Panc1 (cell line): ENCODE measurements around the gene UBL4B.

Experiments
- POLR2AphosphoS5 ChIP-seq: IDR thresholded peaks from 2 replicates; pipeline ENCODE4 v1.6.1; 2012; ENCODE audit warnings: mild to moderate bottlenecking, low read depth, low read length, moderate library complexity
- SIN3A ChIP-seq: IDR thresholded peaks from 2 replicates; pipeline ENCODE4 v1.6.1; 2012; ENCODE audit warnings: low read depth, mild to moderate bottlenecking, low read length, moderate library complexity, borderline replicate concordance; ENCODE audit not compliant: insufficient read depth
- TCF7L2 ChIP-seq: IDR thresholded peaks from 2 replicates; pipeline ENCODE4 v1.6.1; 2011; ENCODE audit warnings: mild to moderate bottlenecking, low read depth, low read length, inconsistent platforms
- TF ChIP-seq, protein P1 (sequence below): fragments of 450-650 bp; IDR thresholded peaks from 2 replicates; pipeline ENCODE4 v1.5.1; 2017; ENCODE audit warnings: mild to moderate bottlenecking

DNA sequence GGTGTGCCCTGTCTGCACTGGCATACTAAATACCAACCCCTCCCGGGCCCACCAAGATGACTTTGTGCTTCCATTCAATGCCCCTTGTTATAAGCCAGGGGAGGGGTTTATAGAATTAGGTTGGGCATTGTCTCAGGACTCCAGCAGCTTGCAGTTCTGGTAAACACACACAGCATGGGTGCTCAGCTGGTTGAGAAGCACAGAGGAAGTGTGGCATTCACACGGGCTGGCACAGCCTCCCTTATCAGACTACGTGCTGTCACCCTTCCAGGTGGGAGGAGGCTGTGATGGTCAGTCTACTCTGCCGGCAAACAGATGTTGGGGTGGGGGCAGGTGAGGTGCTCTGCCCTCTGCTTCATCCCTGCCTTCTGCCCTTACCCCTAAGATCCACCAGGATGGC, 23.0 kb downstream of the UBL4B start:
- TF ChIP-seq, protein P1, sequence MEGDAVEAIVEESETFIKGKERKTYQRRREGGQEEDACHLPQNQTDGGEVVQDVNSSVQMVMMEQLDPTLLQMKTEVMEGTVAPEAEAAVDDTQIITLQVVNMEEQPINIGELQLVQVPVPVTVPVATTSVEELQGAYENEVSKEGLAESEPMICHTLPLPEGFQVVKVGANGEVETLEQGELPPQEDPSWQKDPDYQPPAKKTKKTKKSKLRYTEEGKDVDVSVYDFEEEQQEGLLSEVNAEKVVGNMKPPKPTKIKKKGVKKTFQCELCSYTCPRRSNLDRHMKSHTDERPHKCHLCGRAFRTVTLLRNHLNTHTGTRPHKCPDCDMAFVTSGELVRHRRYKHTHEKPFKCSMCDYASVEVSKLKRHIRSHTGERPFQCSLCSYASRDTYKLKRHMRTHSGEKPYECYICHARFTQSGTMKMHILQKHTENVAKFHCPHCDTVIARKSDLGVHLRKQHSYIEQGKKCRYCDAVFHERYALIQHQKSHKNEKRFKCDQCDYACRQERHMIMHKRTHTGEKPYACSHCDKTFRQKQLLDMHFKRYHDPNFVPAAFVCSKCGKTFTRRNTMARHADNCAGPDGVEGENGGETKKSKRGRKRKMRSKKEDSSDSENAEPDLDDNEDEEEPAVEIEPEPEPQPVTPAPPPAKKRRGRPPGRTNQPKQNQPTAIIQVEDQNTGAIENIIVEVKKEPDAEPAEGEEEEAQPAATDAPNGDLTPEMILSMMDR: no peak
- TF ChIP-seq SIN3A (no peak), TCF7L2 (no peak), POLR2AphosphoS5 (no peak)
